NCI-H146 (cell line): ENCODE measurements around the gene IDH3A.

Experiments
- DNase-seq: peaks from one replicate; lab custom pipeline; 2025; lab: John Stamatoyannopoulos, UW

IDH3A gene

DNA sequence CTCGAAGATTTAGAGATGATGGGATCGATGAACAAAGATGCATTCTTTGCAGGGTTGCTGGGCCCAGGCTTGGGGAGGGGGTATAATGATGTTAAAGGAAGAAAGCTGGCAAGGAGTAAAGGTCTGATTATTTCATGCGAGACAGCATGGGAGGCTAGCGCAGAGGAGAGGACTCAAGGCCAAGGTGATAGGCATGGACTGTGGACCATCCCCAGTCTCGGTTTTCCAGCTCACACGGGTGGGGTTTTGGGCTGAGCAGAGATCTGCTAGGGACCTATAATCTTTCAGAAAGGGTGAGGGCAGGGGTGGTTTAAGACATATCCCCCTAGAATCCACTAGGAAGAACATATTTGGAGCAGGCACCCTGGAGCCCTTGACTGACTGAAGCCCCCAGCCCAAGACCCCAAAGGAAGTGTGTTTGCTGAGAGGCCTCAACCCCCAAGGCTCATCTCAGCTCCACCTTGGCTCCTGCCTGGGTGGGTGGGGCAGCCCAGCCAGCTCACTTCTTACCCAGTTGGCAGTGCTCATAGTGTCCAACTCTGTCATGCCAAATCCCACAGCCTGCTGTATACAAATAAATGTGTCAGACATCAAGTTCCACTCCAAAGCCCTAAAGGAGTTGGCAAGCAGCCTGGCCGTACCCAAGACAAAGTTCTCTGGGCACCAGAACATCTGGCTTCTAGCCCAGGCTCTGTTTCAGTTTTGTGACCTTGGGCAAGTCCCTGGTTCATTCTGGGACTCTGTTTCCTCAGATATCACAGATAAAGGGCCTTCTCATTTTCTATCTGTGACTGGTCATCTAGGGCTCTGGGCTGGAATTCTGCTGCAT is 67.3 kb downstream of the IDH3A start:
- no peak for DNase-seq

GRCh38 chr15:78220713-78221112 is 71.6 kb downstream of the IDH3A start:
- DNase-seq: no peak
